ENCODE data around the gene KLHL26.

The KLHL26 gene

DNA sequence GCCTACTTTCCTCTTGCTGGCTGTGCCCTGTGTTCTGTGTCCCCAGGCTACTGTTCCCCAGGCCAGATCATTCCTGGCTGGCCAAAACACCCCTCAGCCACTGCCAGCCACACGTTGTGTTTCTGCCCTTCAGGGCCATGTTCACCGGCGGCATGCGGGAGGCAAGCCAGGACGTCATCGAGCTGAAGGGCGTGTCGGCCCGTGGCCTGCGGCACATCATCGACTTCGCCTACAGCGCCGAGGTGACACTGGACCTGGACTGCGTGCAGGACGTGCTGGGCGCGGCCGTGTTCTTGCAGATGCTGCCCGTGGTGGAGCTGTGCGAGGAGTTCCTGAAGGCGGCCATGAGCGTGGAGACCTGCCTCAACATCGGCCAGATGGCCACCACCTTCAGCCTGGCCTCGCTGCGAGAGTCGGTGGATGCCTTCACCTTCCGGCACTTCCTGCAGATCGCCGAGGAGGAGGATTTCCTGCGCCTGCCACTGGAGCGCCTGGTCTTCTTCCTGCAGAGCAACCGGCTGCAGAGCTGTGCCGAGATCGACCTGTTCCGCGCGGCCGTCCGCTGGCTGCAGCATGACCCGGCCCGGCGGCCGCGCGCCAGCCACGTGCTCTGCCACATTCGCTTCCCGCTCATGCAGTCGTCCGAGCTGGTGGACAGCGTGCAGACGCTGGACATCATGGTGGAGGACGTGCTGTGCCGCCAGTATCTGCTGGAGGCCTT is 30.9 kb downstream of the KLHL26 start:
- no peak overlapping the region for H3K4me3 ChIP-seq (replicated peaks; ENCODE audit: low read depth, low read length)
- no peak for DNase-seq (ENCODE audit: extremely low read depth, insufficient read length)

DNA sequence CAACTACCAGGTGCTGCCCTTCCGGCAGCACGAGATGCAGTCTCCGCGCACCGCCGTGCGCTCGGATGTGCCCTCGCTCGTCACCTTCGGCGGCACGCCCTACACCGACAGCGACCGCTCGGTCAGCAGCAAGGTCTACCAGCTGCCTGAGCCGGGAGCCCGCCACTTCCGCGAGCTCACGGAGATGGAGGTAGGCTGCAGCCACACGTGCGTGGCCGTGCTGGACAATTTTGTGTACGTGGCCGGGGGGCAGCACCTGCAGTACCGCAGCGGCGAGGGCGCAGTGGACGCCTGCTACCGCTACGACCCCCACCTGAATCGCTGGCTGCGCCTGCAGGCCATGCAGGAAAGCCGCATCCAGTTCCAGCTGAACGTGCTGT is 31.4 kb downstream of the KLHL26 start:
- H3K27me3 ChIP-seq (replicated peaks; ENCODE audit: control insufficient read depth, insufficient read depth, low read length) = no peaks in the 10 kb centered on the region
- H3K36me3 ChIP-seq (ENCODE audit: control insufficient read depth, insufficient read depth, low read length) = peaks cover 14% of the 10 kb centered on the region
- no peak for DNase-seq (ENCODE audit: extremely low read depth, insufficient read length)
- no peak overlapping the region for H3K4me3 ChIP-seq (replicated peaks; ENCODE audit: low read depth, low read length)
- TF ChIP-seq, protein P1, sequence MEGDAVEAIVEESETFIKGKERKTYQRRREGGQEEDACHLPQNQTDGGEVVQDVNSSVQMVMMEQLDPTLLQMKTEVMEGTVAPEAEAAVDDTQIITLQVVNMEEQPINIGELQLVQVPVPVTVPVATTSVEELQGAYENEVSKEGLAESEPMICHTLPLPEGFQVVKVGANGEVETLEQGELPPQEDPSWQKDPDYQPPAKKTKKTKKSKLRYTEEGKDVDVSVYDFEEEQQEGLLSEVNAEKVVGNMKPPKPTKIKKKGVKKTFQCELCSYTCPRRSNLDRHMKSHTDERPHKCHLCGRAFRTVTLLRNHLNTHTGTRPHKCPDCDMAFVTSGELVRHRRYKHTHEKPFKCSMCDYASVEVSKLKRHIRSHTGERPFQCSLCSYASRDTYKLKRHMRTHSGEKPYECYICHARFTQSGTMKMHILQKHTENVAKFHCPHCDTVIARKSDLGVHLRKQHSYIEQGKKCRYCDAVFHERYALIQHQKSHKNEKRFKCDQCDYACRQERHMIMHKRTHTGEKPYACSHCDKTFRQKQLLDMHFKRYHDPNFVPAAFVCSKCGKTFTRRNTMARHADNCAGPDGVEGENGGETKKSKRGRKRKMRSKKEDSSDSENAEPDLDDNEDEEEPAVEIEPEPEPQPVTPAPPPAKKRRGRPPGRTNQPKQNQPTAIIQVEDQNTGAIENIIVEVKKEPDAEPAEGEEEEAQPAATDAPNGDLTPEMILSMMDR (IDR thresholded peaks at IDR 0.05; ENCODE audit: insufficient read depth, low read length, poor library complexity, severe bottlenecking) = no peak

More for the DNA sequence above, 30.9 kb downstream of the KLHL26 start:
- Histone ChIP-seq H3K27me3 (replicated peaks; ENCODE audit: control insufficient read depth, insufficient read depth, low read length) (no peaks in the 10 kb centered on the region), H3K36me3 (ENCODE audit: control insufficient read depth, insufficient read depth, low read length) (peaks cover 14% of the 10 kb centered on the region)
- TF ChIP-seq, protein P1 (IDR thresholded peaks at IDR 0.05; ENCODE audit: insufficient read depth, low read length, poor library complexity, severe bottlenecking) = no peak

DNA sequence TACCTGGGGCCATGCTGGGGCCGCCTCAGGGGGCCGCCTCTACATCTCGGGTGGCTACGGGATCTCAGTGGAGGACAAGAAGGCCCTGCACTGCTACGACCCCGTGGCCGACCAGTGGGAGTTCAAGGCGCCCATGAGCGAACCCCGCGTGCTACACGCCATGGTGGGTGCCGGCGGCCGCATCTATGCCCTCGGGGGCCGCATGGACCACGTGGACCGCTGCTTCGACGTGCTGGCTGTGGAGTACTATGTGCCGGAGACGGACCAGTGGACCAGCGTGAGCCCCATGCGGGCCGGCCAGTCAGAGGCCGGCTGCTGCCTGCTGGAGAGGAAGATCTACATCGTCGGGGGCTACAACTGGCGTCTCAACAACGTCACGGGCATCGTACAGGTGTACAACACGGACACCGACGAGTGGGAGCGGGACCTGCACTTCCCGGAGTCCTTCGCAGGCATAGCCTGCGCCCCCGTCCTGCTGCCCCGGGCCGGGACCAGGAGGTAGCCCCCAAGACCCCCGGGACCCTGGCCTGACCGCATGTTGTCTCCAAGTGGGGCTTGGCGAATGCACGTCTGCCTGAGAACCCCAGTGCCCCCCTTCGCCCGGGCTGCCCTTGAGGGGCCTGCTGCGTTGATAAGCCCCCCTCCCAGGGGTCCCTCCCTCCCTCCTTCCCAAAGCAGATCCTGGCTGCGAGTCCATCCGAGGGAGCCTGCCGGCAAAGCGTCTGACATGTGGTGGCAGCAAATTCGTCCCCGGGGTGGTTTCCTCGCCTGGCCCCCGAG is 32.1 kb downstream of the KLHL26 start:
- peaks cover 14% of the 10 kb centered on the region for H3K36me3 ChIP-seq (ENCODE audit: control insufficient read depth, insufficient read depth, low read length)
- DNase-seq (ENCODE audit: extremely low read depth, insufficient read length) = no peak

DNA sequence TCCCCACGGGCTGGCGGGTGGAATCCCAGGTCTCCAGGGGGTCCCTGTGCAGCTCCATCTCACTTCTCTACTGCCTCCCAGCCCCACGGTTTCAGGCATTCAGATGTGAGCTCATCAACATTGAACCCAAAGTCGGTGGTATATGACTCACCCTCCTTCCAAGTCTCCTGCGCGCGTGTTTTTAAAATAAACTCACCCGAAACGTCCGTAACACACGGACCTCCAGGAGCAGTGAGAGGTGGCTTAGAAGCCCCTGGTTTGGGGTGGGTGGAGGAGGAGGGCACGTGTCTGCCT is 32.6 kb downstream of the KLHL26 start:
- H3K4me3 ChIP-seq (replicated peaks; ENCODE audit: low read depth, low read length) = no peak overlapping the region
- DNase-seq (ENCODE audit: extremely low read depth, insufficient read length) = no peak
- peaks cover 14% of the 10 kb centered on the region for H3K36me3 ChIP-seq (ENCODE audit: control insufficient read depth, insufficient read depth, low read length)
- no peaks in the 10 kb centered on the region for H3K27me3 ChIP-seq (replicated peaks; ENCODE audit: control insufficient read depth, insufficient read depth, low read length)
- TF ChIP-seq, protein P1 (IDR thresholded peaks at IDR 0.05; ENCODE audit: insufficient read depth, low read length, poor library complexity, severe bottlenecking) = no peak

More for the DNA sequence above, 32.1 kb downstream of the KLHL26 start:
- TF ChIP-seq, protein P1 (IDR thresholded peaks at IDR 0.05; ENCODE audit: insufficient read depth, low read length, poor library complexity, severe bottlenecking) = no peak
- H3K4me3 ChIP-seq (replicated peaks; ENCODE audit: low read depth, low read length) = no peak overlapping the region
- H3K27me3 ChIP-seq (replicated peaks; ENCODE audit: control insufficient read depth, insufficient read depth, low read length) = no peaks in the 10 kb centered on the region

DNA sequence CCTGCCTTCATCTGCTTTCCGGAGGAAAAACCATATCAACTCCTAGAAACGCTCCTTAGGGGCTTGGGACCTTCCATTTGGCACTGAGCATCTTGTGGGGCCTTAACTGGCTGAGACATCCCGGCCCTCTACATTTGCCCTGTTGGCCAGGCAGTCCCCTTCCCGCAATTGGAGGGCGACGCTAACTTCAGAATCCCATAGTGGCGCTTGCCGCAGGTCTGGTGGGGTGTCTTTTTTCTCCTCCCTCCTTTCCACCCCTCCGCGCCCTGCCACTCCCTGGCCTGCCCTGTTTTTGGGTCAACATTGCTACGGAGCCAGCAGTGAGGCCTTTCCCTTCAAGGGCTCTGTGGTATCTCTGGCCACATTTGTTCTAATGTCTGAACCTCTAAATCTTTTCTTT is 33.1 kb downstream of the KLHL26 start:
- DNase-seq (ENCODE audit: extremely low read depth, insufficient read length) = no peak
- Histone ChIP-seq H3K27me3 (replicated peaks; ENCODE audit: control insufficient read depth, insufficient read depth, low read length) (no peaks in the 10 kb centered on the region), H3K36me3 (ENCODE audit: control insufficient read depth, insufficient read depth, low read length) (peaks cover 14% of the 10 kb centered on the region), H3K4me3 (replicated peaks; ENCODE audit: low read depth, low read length) (no peak overlapping the region)
- TF ChIP-seq, protein P1 (IDR thresholded peaks at IDR 0.05; ENCODE audit: insufficient read depth, low read length, poor library complexity, severe bottlenecking) = no peak
